GM21619 (cell line): Measurements from ENCODE around the gene ZNF516.

ENCODE experiments used
- ATAC-seq: cut with Tn5 transposase; IDR thresholded peaks from one replicate; pipeline ENCODE4 v1.9.1; 2021; ENCODE audit not compliant: unreplicated experiment

Gene ZNF516

GRCh38 chr18:76426737-76427305, 68.2 kb downstream of the ZNF516 start:
- no peak for ATAC-seq

DNA sequence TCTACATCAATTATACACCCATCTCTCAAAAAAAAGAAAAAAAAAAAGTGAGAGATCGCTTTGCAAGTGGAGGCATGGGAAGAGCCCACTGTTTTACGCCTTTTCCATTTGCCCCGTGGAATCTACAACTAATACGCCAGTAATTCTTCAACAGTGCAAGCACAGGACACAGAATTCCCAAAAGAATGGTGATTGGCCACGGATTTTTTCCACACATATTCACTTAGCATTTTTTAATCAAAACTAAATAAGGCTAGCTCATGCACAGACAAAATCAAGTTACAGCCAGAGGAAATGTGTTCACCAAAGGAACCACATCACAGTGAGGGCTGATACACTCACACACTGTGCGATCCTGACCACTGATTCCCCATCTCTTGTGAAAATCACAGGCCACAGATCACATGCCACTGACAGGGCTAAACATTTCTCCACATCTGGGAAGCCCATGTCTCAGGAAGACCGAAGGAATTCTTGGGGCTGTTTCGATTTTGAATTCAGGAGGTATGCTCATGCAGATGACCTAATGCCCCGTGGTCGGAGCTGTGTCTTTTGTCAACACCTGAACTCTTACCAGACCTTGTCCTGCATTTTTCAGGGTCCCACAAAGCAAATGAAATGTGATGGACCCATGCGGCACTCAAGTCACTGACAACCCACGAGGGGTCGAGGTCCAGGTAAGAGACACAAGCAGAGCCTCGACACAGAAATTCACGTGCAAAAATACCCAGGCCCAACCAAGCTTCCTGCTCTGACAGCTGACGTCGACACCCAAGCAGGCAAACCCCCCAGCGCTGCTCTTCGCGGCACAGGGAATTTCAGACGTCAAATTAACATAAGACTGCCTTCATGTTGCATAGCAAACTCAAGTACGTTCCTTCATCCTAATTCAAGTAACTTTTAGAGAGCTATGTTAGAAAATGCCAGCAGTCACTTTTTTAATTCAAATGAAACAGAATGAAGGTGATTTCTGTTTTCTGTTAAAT, 69.6 kb downstream of the ZNF516 start:
- no peak for ATAC-seq

GRCh38 chr18:76422838-76423237, 72.2 kb downstream of the ZNF516 start:
- ATAC-seq, result no peak

- ATAC-seq, result no peak
These were observed 72.9 kb downstream of the ZNF516 start for GRCh38 chr18:76422121-76422520.

GRCh38 chr18:76421685-76422078, 73.4 kb downstream of the ZNF516 start:
- ATAC-seq, result no peak

- no peak for ATAC-seq
These were observed 74.0 kb downstream of the ZNF516 start for GRCh38 chr18:76420898-76421684.

DNA sequence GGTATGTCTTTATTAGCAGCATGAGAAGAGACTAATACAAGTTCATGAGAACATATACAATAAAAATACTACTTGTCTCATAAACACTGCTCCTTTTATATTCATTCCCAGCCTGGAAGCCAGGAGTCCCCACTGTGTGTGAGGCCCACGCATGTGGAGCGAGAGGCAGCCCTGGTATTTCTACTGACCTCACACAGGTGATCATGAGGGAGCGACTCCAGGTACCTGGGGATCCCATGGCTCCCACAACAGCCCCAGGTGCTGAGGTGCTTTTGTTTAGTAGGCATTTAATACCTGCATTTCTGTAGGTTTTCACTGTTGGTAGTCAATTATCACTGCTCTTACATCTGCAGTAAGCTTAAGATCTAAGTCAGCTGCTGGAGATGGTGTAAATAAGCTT, 75.2 kb downstream of the ZNF516 start:
- ATAC-seq, result no peak

DNA sequence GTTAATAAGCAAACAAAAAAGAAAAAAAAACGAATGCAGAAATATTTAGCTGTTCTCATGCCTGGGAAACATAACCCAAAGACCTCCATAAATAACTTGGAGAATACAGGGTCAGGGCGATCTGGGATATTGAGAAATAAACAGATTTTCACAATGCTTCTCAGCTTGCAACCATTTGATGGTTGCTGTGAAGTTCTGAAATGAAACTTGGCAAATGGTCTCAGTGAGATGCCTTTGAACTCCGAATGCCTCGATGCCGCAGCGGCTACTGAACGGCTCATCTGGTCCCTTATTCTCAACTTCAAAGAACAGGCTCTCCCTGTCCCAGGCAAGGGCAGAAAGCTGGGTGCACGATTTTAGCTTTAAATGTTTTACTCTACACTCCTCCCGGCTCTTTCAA, 78.1 kb downstream of the ZNF516 start:
- ATAC-seq, result no peak

DNA sequence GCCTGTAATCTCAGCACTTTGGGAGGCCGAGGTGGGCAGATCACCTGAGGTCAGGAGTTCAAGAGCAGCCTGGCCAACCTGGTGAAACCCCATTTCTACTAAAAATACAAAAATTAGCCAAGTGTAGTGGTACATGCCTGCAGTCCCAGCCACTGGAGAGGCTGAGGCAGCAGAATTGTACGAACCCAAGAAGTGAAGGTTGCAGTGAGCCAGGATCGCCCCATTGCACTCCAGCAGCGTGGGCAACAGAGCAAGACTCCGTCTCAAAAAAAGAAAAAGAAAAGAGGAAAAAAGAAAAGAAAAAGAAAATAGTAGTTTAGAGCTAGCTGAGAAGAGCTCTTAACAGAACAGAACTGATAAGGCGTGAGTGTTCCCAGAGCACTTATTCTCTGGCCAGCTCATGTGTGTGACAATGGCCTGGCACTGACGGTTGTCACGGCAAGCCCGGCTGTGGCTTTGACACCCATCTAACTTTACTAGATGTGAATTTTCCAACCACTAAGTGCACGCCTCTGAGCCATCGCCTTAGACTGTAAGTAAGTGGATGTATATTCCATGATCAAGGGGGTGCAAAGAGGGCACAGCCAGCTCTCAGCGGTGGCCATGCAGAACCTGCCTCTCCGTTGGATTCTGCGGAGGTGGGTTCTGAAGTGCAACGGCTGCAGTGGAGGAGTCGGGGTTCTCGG, 80.0 kb downstream of the ZNF516 start:
- ATAC-seq, result no peak

- ATAC-seq, result no peak
These were observed 82.0 kb downstream of the ZNF516 start for GRCh38 chr18:76412818-76413565.

DNA sequence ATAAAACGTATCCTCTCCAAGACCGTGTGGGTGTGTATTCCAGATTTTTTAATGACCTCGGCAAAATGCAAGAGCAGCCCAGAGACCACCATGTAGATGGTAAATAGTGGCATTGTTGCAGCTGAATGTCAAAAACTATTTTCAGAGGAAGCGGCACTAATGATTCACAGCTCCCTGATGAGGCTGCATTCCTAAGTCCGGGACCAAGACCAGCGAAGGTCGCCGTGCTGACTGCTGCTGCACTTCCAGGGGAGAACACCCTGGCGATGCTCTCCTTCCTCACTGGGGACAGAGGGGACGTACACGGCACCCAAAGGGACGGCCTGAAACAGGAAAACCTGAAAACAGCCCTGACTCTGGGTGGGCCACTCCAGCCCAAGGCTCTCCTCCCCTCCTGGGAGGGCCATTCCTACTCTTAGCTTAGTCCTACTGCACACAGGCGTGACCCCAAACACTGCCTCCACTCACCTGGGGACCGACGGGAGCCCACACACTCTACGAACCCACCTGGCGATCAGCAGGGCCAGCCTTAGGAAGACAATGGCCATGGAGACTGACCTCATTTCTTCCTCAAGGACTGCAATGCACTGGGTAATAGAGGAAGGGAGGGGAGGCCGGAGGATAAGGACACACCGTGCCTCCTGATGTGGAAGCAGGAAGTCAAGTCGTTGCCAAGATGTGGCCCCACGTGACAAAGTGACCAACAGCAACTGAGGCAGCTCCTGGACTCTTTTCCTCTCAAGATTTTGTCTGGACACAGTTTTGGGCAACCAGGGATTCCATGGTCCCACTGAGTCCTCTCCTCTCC, 82.8 kb downstream of the ZNF516 start:
- no peak for ATAC-seq

DNA sequence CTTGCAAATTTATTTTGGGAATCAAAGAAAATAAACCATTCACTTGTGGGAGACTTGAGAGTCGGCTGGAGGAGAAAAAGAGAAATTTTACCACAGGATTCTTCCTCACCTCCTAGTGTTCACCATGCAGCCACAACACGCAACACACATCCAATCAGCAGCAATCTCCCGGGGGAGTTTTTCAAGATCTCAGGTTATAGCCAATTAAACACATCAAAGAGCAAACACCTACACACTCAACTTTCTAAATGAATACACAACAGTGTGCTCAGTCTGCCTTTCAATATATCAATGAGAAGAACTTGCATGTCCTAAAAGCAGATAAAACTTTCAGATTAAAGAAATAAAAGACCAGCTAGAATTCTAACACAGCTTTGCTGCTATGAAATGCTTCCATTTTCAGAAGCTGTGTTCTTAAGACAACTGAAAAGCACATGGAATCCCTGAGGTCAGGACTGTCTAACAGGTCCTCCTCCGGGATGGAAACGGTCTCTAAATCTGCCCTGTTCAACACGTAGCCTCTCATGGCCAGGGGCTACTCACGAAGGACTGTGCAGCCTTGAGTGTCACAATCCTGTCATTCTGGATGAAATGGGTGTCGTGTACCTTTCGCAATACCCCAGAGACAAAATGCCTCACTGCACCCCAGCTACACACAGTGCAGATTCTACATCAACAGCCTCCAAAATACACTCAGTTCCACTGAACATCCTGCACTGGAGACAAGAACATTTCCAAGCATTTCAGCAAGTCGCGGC, 84.2 kb downstream of the ZNF516 start:
- ATAC-seq, result peak; percentile 71

DNA sequence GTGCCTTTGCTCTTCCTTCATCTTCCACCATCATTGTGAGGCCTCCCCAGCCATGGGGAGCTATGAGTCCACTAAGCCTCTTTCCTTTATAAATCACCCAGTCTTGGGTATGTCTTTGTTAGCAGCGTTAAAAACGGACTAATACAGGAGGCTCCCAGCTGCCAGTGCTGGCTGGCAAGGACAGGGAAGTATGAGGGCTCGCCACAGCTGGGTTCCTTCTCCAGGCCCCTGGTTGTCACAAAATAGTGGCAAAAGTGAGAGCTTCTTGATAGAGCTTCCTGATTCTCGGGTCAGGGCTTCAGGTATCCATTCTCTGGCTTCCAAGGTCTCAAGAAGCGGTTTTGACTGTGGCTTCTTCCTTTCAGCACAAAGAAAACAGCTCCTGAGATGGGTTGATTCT, 85.0 kb downstream of the ZNF516 start:
- no peak for ATAC-seq

DNA sequence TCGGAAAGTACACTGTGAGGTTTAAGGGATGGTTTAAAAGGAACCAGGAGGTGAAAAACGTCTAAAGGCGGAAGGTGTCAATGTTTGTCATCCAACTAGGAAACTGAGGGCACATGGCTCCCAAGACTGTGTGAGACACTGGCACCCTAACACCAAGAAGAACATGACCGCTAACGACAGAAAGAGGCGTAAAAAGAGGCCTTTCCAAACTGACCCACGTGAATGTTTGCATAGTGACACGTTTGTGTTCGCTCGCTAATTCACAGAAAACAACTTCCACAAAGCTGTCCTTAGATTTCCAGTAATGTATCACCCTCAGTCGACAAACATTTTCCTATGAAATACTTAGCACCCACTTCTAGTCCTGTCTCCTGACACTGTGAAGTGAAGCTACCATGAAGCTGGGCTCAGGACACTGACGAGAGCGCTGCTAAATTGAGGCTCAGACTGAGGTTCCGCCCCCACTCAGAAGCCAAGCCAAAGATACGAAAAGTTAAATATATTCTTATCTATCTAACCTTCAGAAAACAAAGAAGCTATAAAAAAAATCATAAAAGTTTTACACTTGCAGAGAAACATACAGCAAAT, 86.5 kb downstream of the ZNF516 start:
- ATAC-seq, result no peak

GRCh38 chr18:76407681-76408080, 87.4 kb downstream of the ZNF516 start:
- ATAC-seq, result no peak

DNA sequence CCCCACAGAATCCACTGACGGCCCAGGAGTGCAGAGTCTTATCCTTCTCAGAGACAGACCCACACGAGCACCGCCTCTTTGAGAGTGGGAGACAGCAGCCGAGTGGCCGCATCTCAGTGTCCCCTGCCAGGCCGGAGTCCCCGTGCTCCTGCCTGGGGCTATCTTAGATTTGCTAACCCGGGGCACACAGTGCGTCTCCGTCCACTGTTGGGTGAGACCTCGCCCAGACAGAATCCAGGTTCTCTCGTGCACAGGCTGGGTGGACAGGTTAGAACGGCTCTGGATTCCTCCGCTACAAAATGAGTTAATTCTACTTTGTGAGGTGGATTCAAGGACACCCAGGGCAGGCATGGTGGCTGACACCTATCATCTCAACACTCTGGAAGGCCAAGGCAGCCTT, 88.3 kb downstream of the ZNF516 start:
- ATAC-seq, result no peak

DNA sequence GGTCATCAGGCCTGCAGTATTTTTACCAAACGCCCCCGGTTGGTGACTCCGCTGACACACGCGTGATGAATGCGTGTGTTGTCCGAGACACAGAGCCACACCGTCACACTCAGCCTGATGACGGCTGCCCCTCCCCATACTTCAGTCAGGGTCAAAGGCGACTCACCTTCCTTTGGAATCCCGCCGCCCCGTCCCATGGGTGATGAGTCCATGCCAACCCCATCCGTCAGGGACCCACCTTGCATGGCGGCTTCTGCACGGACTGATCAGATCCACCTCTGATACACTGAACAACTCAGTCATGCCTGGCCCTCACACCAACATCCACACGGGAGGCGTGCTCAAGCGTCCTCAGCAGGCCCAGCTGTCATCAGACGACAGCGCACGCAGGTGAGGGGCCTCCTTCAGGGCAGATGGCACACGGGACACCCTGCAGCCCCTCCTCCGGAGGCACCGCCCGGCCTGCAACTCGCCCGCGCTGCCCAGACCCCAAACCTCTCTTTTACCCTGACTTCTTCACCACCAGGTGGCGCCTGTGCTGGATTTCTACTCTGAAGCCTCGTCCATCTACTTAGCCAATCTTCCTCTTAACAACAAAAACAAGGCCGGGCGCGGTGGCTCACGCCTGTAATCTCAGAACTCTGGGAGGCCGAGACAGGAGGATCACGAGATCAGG, 89.2 kb downstream of the ZNF516 start:
- no peak for ATAC-seq

DNA sequence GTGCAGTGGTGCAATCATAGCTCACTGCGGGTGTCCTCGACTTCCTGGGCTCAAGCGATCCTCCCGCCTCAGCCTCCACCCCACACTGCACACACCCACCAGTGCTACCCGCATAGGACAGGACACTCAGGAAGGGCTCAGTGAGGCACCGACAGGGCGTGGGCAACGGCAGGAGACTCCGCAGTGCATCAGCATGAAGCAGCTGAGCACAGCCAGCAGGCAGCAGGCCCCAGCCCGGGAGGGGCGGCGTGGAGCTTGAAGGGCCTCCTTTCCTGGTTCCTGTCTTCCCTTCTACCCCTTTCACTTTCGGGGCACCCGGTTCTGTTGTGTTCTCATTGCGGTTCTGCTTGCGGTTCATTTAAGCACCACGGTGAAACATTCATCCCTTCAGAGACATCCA, 89.8 kb downstream of the ZNF516 start:
- no peak for ATAC-seq
